ENCODE results near the gene GPX6. TPM values are rescaled to one million over a fixed set of nuclear protein-coding genes. Genes with fewer than 3 reads are reported as not detected.

GPX6 gene
- total RNA-seq (not detected), polyA plus RNA-seq (not detected)
- long read RNA-seq, donor 1, result 0 reads
- long read RNA-seq, donor 2, result 0 reads

- peaks cover 0 to 9% (median 4%) of the 10 kb centered on the region in 3 donors for H3K27me3 ChIP-seq (ENCODE audit: insufficient read depth in 3 of 3, low read length in 2 of 3)
- no peaks in the 10 kb centered on the region for H3K9me3 ChIP-seq
- intact Hi-C loops (cut with DNase I), result no loop called here
- H3K4me3 ChIP-seq, result no peak within 1 kb of the TSS
- DNase-seq (no peak), ATAC-seq (no peak)
- no peak within 1 kb of the TSS for H3K27ac ChIP-seq
- WGBS, 3 donors, result 18 to 40% (median 26%) methylated on average over 4 of the region's 4 CpGs
- TF ChIP-seq CTCF (IDR thresholded peaks at IDR 0.05), result no peak
- H3K4me1 ChIP-seq, result no peaks in the 10 kb centered on the region
- no peaks in the 10 kb centered on the region for H3K36me3 ChIP-seq (ENCODE audit: insufficient read depth in 1 of 2, low read depth in 1 of 2)
These were observed at the start of gene GPX6 for GRCh38 chr6:28515676-28516075. TSS of gene GPX6 (minus strand) at chr6:28515793. CDS start at chr6:28515743, 50 bp downstream.

- intact Hi-C loops (cut with DNase I), result no loop called here
- no peak overlapping the region for H3K4me3 ChIP-seq
- no peaks in the 10 kb centered on the region for H3K36me3 ChIP-seq (ENCODE audit: insufficient read depth in 1 of 2, low read depth in 1 of 2)
- ATAC-seq, result no peak
- 20 to 28% (median 27%) methylated on average over 3 of the region's 3 CpGs for WGBS, 3 donors
- no peak for TF ChIP-seq CTCF (IDR thresholded peaks at IDR 0.05)
- peaks cover 0 to 4% (median 2%) of the 10 kb centered on the region in 3 donors for H3K27me3 ChIP-seq (ENCODE audit: insufficient read depth in 3 of 3, low read length in 2 of 3)
- no peak overlapping the region for H3K27ac ChIP-seq
- no peak for DNase-seq
- no peaks in the 10 kb centered on the region for H3K4me1 ChIP-seq
- H3K9me3 ChIP-seq, result no peaks in the 10 kb centered on the region
These were observed 48.0 kb upstream of the GPX6 start for GRCh38 chr6:28563430-28564095.

GRCh38 chr6:28558629-28559028 lies 43.0 kb upstream of the GPX6 start:
- H3K9me3 ChIP-seq, result no peaks in the 10 kb centered on the region
- no peak for TF ChIP-seq CTCF (IDR thresholded peaks at IDR 0.05)
- no peak overlapping the region for H3K27ac ChIP-seq
- no peak overlapping the region for H3K4me3 ChIP-seq
- intact Hi-C loops (cut with DNase I), result no loop called here
- H3K27me3 ChIP-seq (ENCODE audit: insufficient read depth in 3 of 3, low read length in 2 of 3), result peaks cover 0 to 2% (median 0%) of the 10 kb centered on the region in 3 donors
- ATAC-seq (no peak), DNase-seq (no peak)
- no peaks in the 10 kb centered on the region for H3K36me3 ChIP-seq (ENCODE audit: insufficient read depth in 1 of 2, low read depth in 1 of 2)
- 63 to 67% (median 63%) methylated on average over 3 of the region's 3 CpGs for WGBS, 3 donors
- no peaks in the 10 kb centered on the region for H3K4me1 ChIP-seq

GRCh38 chr6:28555136-28555535 lies 39.5 kb upstream of the GPX6 start:
- no peaks in the 10 kb centered on the region for H3K36me3 ChIP-seq (ENCODE audit: insufficient read depth in 1 of 2, low read depth in 1 of 2)
- H3K27me3 ChIP-seq (ENCODE audit: insufficient read depth in 3 of 3, low read length in 2 of 3), result peaks cover 0 to 5% (median 5%) of the 10 kb centered on the region in 3 donors
- DNase-seq (no peak), ATAC-seq (no peak)
- H3K27ac ChIP-seq, result no peak overlapping the region
- 45 to 50% (median 45%) methylated on average over 2 of the region's 2 CpGs for WGBS, 3 donors
- no peaks in the 10 kb centered on the region for H3K9me3 ChIP-seq
- H3K4me3 ChIP-seq, result no peak overlapping the region
- intact Hi-C loops (cut with DNase I), result no loop called here
- no peaks in the 10 kb centered on the region for H3K4me1 ChIP-seq
- no peak for TF ChIP-seq CTCF (IDR thresholded peaks at IDR 0.05)

All from psoas muscle (tissue), 8 donors.